ENCODE data around the gene MXRA7. TPM values are rescaled to one million over a fixed set of nuclear protein-coding genes. Genes with fewer than 3 reads are reported as not detected.

MXRA7 gene
- total RNA-seq, 4 donors from 2014 or later: 124 to 243 (median 165) TPM

DNA sequence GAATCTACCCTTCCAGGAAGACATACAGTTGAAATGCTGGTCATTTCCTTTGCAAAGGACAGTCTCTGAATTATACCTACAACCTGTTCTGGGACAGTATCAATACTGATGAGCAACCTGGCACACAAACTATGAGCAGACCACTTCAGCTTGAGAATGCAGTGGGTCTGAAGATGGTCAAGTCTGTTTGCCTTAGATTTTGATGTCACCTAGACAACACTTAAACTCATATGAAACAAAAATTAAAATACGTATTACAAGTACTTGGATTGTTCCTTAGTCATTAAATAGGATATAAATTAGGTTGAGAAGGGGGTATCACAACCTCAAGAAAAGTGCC, 22.8 kb upstream of the MXRA7 start:
- TF ChIP-seq, protein P1, sequence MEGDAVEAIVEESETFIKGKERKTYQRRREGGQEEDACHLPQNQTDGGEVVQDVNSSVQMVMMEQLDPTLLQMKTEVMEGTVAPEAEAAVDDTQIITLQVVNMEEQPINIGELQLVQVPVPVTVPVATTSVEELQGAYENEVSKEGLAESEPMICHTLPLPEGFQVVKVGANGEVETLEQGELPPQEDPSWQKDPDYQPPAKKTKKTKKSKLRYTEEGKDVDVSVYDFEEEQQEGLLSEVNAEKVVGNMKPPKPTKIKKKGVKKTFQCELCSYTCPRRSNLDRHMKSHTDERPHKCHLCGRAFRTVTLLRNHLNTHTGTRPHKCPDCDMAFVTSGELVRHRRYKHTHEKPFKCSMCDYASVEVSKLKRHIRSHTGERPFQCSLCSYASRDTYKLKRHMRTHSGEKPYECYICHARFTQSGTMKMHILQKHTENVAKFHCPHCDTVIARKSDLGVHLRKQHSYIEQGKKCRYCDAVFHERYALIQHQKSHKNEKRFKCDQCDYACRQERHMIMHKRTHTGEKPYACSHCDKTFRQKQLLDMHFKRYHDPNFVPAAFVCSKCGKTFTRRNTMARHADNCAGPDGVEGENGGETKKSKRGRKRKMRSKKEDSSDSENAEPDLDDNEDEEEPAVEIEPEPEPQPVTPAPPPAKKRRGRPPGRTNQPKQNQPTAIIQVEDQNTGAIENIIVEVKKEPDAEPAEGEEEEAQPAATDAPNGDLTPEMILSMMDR (IDR thresholded peaks at IDR 0.05; ENCODE audit: low read depth): no peak

DNA sequence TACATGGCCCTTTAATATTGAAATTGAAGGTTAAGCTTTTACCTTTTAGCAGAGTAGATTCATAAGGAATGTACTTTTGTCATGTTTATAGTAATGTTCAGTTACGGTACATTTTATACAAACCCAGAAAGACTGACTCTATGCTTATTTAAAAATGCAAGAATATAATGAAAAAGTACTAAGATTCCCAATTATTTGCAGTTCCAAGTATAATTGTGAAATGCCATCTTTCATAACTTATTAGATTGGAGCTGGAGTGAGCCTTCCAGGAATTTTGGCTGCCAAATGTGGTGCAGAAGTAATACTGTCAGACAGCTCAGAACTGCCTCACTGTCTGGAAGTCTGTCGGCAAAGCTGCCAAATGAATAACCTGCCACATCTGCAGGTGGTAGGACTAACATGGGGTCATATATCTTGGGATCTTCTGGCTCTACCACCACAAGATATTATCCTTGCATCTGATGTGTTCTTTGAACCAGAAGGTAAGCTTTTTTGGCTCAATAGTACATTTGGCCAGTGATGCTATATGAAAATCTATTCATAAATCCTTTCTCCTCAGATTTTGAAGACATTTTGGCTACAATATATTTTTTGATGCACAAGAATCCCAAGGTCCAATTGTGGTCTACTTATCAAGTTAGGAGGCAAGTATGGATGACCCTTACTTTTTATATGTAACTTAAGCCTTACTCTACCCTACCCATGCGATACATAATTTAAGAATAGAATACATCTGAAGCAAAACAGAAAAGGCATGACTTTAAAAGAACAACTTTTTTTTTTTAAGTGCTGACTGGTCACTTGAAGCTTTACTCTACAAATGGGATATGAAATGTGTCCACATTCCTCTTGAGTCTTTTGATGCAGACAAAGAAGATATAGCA, 22.2 kb upstream of the MXRA7 start:
- TF ChIP-seq, protein P1 (IDR thresholded peaks at IDR 0.05; ENCODE audit: low read depth): no peak

DNA sequence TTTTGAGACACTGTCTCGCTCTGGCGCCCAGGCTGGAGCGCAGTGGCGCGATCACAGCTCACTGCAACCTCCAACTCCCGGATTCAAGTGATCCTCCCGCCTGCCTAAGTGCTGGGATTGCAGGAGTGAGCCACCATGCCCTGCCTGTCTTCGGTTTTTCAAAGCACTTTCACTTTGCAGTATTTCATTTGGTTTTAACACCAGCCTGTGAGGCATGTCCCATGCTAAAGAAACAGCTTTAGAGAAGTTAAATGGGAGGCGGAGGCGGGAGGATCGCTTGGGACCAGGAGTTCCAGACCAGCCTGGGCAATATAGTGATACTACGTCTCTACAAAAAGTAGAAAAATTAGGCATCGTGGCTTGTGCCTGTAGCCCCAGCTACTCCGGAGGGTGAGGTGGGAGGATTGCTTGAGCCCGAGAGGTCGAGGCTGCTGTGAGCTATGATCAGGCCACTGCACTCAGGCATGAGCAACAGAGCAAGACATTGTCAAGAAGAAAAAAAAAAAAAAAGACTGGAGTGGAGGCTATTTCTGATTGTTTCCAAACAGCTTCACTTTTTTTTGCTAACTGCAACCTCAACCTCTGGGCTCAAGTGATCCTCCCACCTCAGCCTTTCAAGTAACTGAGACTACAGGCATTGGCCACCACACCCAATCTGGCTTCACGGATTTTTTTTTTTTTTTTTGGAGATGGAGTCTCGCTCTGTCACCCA, 17.1 kb upstream of the MXRA7 start:
- TF ChIP-seq, protein P1 (IDR thresholded peaks at IDR 0.05; ENCODE audit: low read depth): no peak

DNA sequence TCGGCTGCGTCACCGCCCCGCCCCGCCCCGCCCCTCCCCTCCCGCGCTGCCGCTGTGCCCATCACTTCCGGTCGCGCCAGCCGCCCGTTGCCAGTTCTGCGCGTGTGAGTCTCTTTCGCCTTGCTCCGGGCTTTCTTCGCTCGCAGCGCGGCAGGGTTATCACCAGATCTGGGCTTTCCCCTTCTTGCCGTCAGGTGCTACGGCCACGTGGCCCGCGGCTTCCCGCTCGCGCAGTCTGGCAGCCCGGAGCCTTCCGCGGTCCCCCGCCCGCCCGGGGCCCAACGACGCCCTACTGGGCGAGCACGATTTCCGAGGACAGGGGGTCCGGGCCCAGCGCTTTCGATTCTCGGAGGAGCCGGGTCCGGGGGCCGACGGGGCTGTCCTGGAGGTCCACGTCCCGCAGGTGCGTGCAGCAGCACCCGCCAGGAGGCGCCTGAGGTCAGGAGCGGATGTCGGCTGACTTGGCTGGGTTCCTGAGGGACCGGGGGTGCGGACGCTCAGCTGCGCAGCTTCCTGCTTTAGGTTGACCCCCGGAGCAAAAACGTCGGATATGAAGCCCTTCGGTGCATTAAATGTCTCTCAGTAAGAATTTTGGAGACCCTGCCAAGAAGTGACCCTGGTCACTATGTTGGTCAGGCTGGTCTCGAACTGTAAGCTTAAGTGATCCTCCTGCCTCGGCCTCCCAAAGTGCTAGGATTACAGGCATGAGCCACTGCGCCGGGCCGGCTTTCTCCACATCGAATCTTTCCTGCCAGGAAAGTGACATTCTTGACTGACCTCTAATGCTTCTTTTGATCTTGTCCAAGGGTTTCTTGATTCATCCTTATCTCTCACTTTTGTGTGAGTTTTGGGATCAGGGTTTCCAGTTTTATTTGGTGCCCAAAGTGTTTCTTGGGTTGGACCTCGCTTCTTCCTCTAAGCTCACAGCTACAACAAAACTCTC, 16.3 kb upstream of the MXRA7 start, which contains the start of gene METTL23:
Gene METTL23 (plus strand): TSS at position 64 of the 943 bp plus-strand sequence. CDS start 2,872 bp downstream, outside the sequence.
- TF ChIP-seq, protein P1 (IDR thresholded peaks at IDR 0.05; ENCODE audit: low read depth): no peak

DNA sequence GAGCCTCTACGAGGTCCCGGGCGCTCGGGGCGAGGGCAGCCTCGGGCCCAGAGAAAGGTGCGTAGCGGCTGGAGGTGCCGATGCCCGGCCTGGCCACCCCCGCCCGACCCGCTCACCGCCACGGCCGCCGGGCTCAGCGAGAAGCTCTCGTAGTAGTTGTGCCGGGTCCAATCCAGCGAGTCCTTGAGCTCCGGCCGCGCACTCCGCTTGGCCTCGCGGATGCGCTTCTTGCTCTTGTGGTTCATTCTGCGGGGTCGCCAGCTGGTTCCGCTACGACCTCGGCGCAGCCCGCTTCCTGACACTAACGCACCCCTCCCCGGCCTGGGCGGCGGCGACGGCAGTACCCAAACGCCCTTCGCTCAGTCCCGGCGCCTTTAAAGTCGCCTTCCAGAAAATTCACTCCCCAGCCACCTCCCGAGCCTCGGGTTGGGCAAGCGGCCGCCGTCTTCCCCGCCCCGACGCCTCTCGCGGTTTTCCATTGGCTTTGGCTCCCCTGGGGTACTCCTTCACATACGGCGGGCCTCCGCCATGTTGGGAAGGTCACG, 15.5 kb upstream of the MXRA7 start, which contains the start of gene JMJD6:
Gene JMJD6 (minus strand): TSS at position 376 of the 545 bp plus-strand sequence. CDS start 131 bp downstream, at position 245.
- TF ChIP-seq, protein P1 (IDR thresholded peaks at IDR 0.05; ENCODE audit: low read depth): no peak

DNA sequence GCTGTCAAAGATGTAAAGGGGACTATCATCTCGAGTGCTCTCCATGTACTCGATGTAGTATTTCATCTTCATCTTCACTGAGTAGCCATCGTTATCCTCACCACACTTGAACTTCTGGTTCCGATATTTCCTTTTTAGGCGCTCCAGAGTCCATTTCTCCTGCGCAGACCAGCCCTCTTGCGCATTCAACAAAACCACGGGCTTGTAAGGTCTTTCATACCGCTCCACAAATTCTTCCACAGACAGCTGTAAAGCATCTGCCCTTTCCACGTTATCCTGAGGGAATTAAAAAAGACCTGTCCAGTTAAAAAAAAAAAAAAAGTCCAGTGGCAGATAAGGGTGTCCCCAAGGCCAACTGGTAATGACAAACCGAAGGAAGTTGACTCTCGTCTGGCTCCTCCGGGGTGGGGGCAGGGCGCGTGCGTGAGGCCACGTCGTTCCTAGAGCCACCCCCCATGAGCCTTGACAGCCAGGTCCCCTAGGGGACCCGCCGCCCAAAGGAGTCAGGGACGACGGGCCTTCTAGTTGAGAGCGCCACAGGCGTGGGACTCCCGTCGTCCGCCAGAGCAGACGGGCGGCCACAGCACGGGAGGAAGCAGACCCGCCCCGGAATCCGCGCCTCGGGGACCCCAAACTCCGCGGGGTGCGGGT, 14.9 kb upstream of the MXRA7 start:
- TF ChIP-seq, protein P1 (IDR thresholded peaks at IDR 0.05; ENCODE audit: low read depth): no peak

Measured in subcutaneous adipose tissue (tissue), 4 donors.